Transverse colon (tissue), 4 donors: ENCODE results near the gene MT1A.

Source experiments
- CTCF ChIP-seq, 5 experiments: fragments of 200-600 bp in 3 of 5; fragments of 450-650 bp in 2 of 5; sonication (generic) in 3 of 5; IDR thresholded peaks; 1 replicate in 2 of 5; 2 replicates in 3 of 5; pipeline ENCODE4 v1.5.1; 2016 to 2017; ENCODE audit warnings: antibody characterized with exemption in 5 of 5, inconsistent platforms in 3 of 5, mild to moderate bottlenecking in 2 of 5, moderate library complexity in 1 of 5
- POLR2AphosphoS5 ChIP-seq, 3 donors: sonication (generic); formaldehyde crosslinking; IDR thresholded peaks; one replicate each; pipeline ENCODE4 v1.6.1; 2016; ENCODE audit warnings: antibody characterized with exemption in 3 of 3

- no peak for TF ChIP-seq POLR2AphosphoS5 (IDR thresholded peaks at IDR 0.05)
- TF ChIP-seq CTCF (IDR thresholded peaks at IDR 0.05), result no peak
Observed at GRCh38 chr16:56672761-56673536, 34.5 kb downstream of the MT1A start.
